Measurements from ENCODE around the gene OR51I1.

Gene OR51I1

DNA sequence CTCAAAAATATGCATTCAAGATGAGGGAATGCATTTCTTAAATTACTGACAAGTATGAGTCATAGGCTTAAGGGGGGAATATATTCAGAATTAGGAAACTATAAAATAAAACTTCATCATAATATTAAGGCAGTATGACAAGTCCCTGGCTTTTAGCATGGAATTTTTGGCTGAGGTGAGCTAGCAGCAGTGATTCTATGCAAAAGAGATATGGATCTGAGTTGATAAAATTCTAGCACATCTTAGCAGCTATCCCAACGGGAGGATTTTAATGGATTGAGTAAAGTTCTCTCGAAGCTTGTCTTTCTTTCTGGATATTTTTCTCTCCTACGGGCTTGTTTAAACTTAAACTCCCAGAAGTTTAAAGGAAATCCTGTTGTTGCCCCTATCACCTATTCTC is 18.2 kb downstream of the OR51I1 start:
- TF ChIP-seq, protein P1, sequence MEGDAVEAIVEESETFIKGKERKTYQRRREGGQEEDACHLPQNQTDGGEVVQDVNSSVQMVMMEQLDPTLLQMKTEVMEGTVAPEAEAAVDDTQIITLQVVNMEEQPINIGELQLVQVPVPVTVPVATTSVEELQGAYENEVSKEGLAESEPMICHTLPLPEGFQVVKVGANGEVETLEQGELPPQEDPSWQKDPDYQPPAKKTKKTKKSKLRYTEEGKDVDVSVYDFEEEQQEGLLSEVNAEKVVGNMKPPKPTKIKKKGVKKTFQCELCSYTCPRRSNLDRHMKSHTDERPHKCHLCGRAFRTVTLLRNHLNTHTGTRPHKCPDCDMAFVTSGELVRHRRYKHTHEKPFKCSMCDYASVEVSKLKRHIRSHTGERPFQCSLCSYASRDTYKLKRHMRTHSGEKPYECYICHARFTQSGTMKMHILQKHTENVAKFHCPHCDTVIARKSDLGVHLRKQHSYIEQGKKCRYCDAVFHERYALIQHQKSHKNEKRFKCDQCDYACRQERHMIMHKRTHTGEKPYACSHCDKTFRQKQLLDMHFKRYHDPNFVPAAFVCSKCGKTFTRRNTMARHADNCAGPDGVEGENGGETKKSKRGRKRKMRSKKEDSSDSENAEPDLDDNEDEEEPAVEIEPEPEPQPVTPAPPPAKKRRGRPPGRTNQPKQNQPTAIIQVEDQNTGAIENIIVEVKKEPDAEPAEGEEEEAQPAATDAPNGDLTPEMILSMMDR (IDR thresholded peaks at IDR 0.05; ENCODE audit: insufficient read depth, missing control alignments), result no peak
- DNase-seq (ENCODE audit: insufficient read length, low spot score), result no peak
- no peak for FAIRE-seq

DNA sequence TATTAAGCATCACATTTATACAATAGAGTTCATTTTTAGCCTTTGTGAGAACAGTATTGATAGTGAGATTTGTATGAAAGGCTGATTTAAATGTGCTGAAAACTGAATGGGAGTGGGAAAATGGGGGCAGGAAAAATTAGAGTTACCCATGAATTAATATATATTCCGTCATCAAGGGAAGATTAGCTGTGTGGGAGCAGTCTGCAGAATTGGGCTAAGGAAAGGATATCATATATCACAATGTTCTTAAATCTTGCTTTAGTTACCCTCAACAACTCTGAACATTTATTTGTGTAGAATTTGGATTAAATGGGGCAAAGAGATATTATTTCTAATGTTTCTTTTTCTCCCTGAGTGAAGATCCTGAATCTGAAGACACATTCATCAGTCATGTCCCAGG is 19.5 kb downstream of the OR51I1 start, which contains the start of gene OR51Q1:
Gene OR51Q1 (plus strand): TSS at position 301 of the 400 bp plus-strand sequence. CDS start 90 bp downstream, at position 391.
- TF ChIP-seq, protein P1 (IDR thresholded peaks at IDR 0.05; ENCODE audit: insufficient read depth, missing control alignments), result no peak
- no peak for DNase-seq (ENCODE audit: insufficient read length, low spot score)
- FAIRE-seq, result no peak

DNA sequence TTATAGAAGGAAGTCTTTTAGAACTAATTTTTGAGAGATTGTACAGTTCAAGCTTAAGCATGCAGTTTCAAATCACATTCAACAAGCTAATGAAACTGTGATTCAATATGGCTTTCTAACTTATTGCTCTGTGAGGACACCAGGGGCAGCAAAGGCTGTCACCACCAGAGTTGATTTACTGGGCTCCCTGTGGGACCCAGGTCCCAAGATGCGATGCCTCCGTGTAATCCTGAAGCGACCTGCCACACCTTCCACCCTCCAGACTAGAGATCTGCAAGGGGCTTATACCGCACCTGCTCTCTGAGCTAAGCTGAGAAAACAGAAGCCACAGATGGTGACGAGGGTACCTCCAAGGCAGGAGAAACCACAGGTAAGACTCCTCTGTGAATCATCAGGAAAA is 20.3 kb downstream of the OR51I1 start:
- TF ChIP-seq, protein P1 (IDR thresholded peaks at IDR 0.05; ENCODE audit: insufficient read depth, missing control alignments), result no peak
- DNase-seq (ENCODE audit: insufficient read length, low spot score) (no peak), FAIRE-seq (no peak)

DNA sequence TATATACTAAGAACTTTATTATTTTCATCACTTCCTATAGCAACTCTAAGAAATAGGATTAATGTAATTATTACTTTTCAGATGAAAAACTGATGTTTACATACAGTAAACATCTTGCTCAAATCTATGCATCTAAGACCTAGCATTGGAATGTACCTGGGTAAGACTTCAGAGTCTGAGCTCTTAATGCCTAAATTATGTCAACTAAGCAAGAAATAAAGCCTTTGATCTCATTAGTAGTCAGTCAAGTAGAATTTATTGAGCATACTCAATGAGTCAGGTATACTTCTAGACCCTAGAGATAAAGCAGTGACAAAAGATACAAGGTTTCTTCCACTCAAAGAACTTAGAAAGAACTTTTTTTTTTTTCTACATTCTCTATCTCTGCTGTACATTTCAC is 36.1 kb downstream of the OR51I1 start:
- FAIRE-seq (no peak), DNase-seq (ENCODE audit: insufficient read length, low spot score) (no peak)
- TF ChIP-seq, protein P1 (IDR thresholded peaks at IDR 0.05; ENCODE audit: insufficient read depth, missing control alignments), result no peak

DNA sequence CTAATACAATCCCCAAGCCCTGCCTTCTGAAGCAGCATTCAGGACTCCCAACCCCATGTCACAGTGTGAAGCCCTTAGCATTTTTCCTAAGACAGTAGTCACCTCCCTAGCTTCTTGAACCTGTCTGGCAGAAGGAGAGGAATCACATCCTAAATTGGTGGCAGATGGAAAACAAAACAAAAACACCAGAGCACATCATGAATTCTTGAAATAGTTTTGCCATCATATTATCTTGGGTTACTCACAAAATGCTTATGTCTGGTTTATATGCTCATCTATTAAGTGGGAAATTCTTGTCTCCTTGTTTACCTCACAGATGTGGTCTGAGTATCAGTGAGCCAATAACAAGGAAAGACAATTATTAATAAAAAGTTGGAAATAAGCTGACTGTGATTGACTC is 42.4 kb downstream of the OR51I1 start:
- TF ChIP-seq, protein P1 (IDR thresholded peaks at IDR 0.05; ENCODE audit: insufficient read depth, missing control alignments), result no peak
- no peak for DNase-seq (ENCODE audit: insufficient read length, low spot score)
- FAIRE-seq, result no peak

DNA sequence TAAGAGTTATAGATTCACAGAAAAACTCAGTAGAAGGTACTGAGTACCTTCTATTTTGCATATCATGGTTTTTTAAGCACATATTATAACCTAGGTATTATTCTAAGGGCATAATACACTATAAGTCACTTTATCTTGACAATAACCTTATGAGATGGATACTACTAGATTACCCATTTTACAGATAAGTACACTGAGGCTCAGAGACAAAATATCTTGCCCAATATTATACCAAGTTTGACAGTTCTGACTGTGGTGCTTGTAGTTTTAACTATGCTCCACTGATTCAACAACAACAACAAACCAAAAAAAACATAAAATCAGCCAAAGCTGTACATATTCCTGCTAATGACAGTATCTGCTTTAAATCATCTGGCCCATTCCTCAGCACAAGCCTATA is 47.2 kb downstream of the OR51I1 start:
- no peak for DNase-seq (ENCODE audit: insufficient read length, low spot score)
- FAIRE-seq, result no peak
- TF ChIP-seq, protein P1 (IDR thresholded peaks at IDR 0.05; ENCODE audit: insufficient read depth, missing control alignments), result no peak

All from D721Med (cell line).